Activated naive CD8-positive, alpha-beta T cell treated with anti-CD3 and anti-CD28 coated beads, Interleukin-2, amount 10 ng/mL, durations not matched to agents 7 days and 5 days (primary cell): ENCODE results near the gene ITGAX. TPM values are rescaled to one million over a fixed set of nuclear protein-coding genes. Genes with fewer than 3 reads are reported as not detected.
A peak's percentile ranks its signal among the peaks of the same experiment; 100 is the strongest.
"Not testable (repeated sequence)": the region's sequence is repeated elsewhere in the genome, so short reads cannot be mapped to it uniquely, and the experiment has no call there.

Experiments
- ATAC-seq: fragments of 150-1000 bp; cut with Tn5 transposase; one replicate; pipeline ENCODE4 v1.10.0; 2021; ENCODE audit warnings: low read depth, moderate library complexity
- POLR2A ChIA-PET: fragments of 350-600 bp; sonication (Branson Sonifier 250); formaldehyde crosslinking; loops from one replicate; lab custom pipeline; 2021; ENCODE audit warnings: antibody characterized with exemption; lab: Charles Lee
- DNase-seq: peaks from one replicate; pipeline ENCODE4 v3.0.0; 2021
- H3K27ac Mint-ChIP-seq: one replicate; pipeline ENCODE4 v1.8.0; 2022; ENCODE audit warnings: mild to moderate bottlenecking, mixed read lengths
- H3K27me3 Mint-ChIP-seq: one replicate; pipeline ENCODE4 v1.8.0; 2022; ENCODE audit warnings: mild to moderate bottlenecking, moderate library complexity, mixed read lengths
- H3K36me3 Mint-ChIP-seq: one replicate; pipeline ENCODE4 v1.8.0; 2021; ENCODE audit warnings: mild to moderate bottlenecking, mixed read lengths
- H3K4me1 Mint-ChIP-seq: one replicate; pipeline ENCODE4 v1.8.0; 2021; ENCODE audit warnings: mixed read lengths
- H3K4me3 Mint-ChIP-seq: one replicate; pipeline ENCODE4 v1.8.0; 2022; ENCODE audit warnings: mild to moderate bottlenecking, moderate library complexity, mixed read lengths
- H3K9me3 Mint-ChIP-seq: one replicate; pipeline ENCODE4 v1.8.0; 2021; ENCODE audit warnings: mixed read lengths
- total RNA-seq, 2 experiments: library from RNA; stranded (reverse); gene quantifications; one replicate each; pipeline ENCODE4 v1.2.3, GENCODE V29; 2021

Gene ITGAX
- total RNA-seq, 2 experiments from 2014 or later, result 26.4 to 26.7 TPM

DNA sequence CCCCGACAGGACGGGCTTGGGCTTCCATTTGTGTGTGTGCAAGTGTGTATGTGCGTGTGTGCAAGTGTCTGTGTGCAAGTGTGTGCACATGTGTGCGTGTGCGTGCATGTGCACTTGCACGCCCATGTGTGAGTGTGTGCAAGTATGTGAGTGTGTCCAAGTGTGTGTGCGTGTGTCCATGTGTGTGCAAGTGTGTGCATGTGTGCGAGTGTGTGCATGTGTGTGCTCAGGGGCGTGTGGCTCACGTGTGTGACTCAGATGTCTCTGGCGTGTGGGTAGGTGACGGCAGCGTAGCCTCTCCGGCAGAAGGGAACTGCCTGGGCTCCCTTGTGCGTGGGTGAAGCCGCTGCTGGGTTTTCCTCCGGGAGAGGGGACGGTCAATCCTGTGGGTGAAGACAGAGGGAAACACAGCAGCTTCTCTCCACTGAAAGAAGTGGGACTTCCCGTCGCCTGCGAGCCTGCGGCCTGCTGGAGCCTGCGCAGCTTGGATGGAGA, 23.1 kb upstream of the ITGAX start:
- DNase-seq (no peak), ATAC-seq (no peak)
- Mint-ChIP-seq H3K27ac (no peak overlapping the region), H3K4me3 (peak overlapping the region; percentile 85), H3K36me3 (peaks cover 7% of the 10 kb centered on the region), H3K27me3 (peaks cover 4% of the 10 kb centered on the region), H3K9me3 (no peaks in the 10 kb centered on the region), H3K4me1 (peaks cover 27% of the 10 kb centered on the region)
- POLR2A ChIA-PET, result interaction anchor here (0.5 to 3.1 kb wide), 7 partner anchors 54 to 190 kb away, joined by 3 to 16 read pairs (median 4); partner anchors contain the start of genes ARMC5, FUS, PYCARD and PYDC1

DNA sequence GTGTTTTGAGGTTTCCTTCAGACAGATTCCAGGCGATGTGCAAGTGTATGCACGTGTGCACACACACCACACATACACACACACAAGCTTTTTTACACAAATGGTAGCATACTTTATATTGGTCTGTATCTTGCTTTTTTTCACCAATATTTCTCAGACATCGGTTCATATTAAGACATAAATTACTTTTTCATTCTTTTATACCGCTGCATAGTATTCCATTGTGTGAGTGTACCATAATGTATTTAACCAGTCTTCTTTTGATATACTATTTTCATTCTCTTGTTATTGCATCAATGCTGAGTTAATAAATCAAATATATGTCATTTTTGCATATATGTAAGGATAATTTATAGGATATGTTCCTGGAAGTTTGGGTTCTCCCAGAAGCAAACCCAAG, 22.4 kb upstream of the ITGAX start:
- Mint-ChIP-seq H3K36me3 (peaks cover 7% of the 10 kb centered on the region), H3K4me3 (peak overlapping the region; percentile 85), H3K9me3 (peaks cover 1% of the 10 kb centered on the region), H3K27me3 (peaks cover 4% of the 10 kb centered on the region), H3K27ac (no peak overlapping the region), H3K4me1 (peaks cover 27% of the 10 kb centered on the region)
- DNase-seq, result no peak
- POLR2A ChIA-PET, result interaction anchor here (2.0 to 3.1 kb wide), 2 partner anchors 131 to 191 kb away, joined by 5 to 16 read pairs; partner anchors contain the start of gene PYCARD
- ATAC-seq, result no peak

DNA sequence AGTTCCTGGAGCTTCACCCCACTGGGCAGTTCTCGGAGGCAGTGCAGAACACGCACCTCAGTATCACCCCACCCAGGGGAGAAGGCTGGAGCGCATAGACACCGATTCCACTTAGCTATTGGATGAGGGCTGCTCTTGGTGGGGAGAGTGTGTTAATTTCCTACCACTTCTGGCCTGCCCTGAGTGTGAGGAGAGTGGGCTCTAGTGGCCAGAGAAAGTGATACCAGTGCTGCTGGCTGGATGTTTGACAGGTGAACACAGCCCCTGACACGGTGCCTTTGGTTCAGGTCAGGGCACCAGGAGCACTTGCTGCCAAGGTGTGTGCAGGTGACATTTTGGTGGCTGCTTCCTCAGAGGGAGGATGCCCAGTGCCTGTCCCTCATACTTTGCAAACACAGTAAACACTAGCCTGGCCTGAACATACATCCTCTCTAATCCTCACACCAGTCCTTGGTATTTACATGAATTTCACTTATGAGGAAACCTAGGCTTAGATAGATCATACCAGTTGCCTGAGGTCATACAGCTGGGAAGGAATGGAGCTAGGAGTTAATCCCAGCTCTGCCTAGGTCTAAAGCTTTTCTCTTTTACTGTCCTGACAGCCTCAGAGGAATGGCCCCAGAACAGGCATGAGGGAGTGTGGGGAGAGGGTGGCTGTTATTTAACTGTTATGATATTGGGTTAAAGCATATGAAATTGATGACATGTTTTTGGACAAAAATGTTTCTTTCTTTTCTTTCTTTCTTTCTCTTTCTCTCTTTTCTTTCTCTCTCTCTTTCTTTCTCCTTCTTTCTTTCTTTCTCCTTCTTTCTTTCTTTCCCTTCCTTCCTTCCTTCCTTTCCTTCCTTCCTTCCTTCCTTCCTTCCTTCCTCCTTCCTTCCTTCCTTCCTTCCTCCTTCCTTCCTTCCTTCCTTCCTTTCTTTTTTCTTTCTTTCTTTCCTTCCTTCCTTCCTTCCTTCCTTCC, 21.0 kb upstream of the ITGAX start:
- Mint-ChIP-seq H3K27me3 (peaks cover 10% of the 10 kb centered on the region), H3K36me3 (peaks cover 4% of the 10 kb centered on the region), H3K4me1 (peaks cover 21% of the 10 kb centered on the region), H3K9me3 (peaks cover 3% of the 10 kb centered on the region), H3K4me3 (no peak overlapping the region), H3K27ac (peak overlapping the region; percentile 69)
- DNase-seq (peak; percentile 48), ATAC-seq (peak; percentile 83)
- POLR2A ChIA-PET, result interaction anchor here (0.6 to 3.1 kb wide), 3 partner anchors 21 to 132 kb away, joined by 3 to 16 read pairs (median 7); partner anchors contain the start of gene PYCARD

DNA sequence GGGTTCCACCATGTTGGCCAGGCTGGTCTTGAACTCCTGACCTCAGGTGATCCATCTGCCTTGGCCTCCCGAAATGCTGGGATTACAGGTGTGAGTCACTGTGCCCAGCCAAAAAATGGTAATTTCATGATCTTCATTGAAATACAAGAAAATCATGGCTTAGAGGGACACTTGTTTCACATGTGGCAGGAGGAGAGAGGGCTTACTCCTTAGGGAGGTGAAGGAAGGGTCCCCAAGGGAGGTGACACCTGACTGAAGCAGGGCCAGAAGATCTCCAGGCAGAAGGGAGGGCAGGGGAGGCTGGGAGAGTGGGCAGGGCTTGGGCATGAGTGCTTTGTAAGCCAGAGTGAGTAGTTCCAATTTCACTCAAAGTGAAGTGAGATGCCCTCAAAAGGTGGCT, 20.0 kb upstream of the ITGAX start:
- Mint-ChIP-seq H3K36me3 (peaks cover 5% of the 10 kb centered on the region), H3K27ac (no peak overlapping the region), H3K4me3 (no peak overlapping the region), H3K4me1 (peaks cover 22% of the 10 kb centered on the region), H3K9me3 (peaks cover 4% of the 10 kb centered on the region), H3K27me3 (peaks cover 11% of the 10 kb centered on the region)
- POLR2A ChIA-PET, result no interaction called here
- no peak for DNase-seq
- no peak for ATAC-seq

DNA sequence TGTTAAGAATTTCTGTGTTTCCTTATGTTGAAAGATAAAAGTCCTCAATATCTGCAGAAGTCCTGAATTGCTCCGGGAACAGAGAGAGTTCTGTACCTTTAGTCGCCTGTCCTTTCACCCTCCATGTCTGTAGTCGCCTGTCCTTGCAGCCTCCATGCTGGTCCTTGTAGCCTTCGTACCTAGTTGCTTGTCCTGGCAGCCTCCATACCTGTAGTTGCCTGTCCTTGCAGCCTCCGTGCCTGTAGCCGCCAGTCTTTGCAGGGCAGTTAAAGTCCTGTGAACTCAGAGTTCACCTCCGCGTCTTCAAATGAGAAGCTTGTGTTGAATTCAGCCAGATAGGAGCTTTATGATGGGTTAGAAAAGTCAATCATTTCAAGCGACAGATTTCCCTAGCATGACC, 19.5 kb upstream of the ITGAX start:
- no peak for DNase-seq
- Mint-ChIP-seq H3K27ac (no peak overlapping the region), H3K4me3 (no peak overlapping the region), H3K9me3 (peaks cover 4% of the 10 kb centered on the region), H3K27me3 (peaks cover 11% of the 10 kb centered on the region), H3K36me3 (peaks cover 5% of the 10 kb centered on the region), H3K4me1 (peaks cover 22% of the 10 kb centered on the region)
- ATAC-seq, result no peak
- POLR2A ChIA-PET, result interaction anchor here (0.5 kb wide), 1 partner anchor 168 kb away, joined by 3 read pairs; no protein-coding TSS in a partner anchor

DNA sequence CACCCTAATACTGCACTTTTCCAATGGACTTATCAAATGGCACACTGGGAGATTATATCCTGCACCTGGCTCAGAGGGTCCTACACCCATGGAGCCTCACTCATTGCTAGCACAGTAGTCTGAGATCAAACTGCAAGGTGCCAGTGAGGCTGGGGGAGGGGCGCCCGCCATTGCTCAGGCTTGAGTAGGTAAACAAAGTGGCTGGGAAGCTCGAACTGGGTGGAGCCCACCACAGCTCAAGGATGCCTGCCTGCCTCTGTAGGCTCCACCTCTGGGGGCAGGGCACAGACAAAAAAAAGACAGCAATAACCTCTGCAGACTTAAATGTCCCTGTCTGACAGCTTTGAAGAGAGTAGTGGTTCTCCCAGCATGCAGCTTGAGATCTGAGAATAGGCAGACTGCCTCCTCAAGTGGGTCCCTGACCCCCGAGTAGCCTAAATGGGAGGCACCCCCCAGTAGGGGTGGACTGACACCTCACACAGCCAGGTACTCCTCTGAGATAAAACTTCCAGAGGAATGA, 16.8 kb upstream of the ITGAX start:
- Mint-ChIP-seq H3K27me3 (peaks cover 17% of the 10 kb centered on the region), H3K4me1 (peaks cover 14% of the 10 kb centered on the region)
- not testable (repeated sequence) for H3K36me3 Mint-ChIP-seq, DNase-seq, H3K4me3 Mint-ChIP-seq, H3K9me3 Mint-ChIP-seq, ATAC-seq, H3K27ac Mint-ChIP-seq
- POLR2A ChIA-PET, result interaction anchor here (0.6 kb wide), 1 partner anchor 74 kb away, joined by 3 read pairs; no protein-coding TSS in a partner anchor

DNA sequence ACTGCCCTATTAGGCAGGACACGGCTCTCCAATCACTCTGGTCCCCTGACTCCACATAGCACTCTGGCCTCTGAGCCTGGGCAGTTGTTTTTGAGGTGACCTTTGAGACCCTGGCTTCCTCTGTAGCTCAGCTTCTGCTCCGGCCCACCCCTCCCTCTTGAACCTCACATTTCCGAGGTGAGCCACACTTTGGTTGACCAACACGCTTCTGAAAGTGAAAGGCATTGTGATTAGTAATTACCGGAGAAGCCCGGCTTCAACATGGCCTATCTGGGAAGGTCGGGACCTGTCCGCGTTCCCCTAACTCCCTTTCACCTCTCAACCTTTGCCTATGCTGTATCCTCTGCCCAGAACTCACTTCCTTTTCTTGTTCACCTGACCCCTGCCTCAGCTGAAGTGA, 10.3 kb upstream of the ITGAX start:
- POLR2A ChIA-PET, result interaction anchor here (0.5 to 1.2 kb wide), 4 partner anchors 10 to 360 kb away, joined by 3 to 4 read pairs (median 4); partner anchors contain the start of gene HSD3B7
- no peak for ATAC-seq
- Mint-ChIP-seq H3K4me3 (peak overlapping the region; percentile 37), H3K27me3 (peaks cover 15% of the 10 kb centered on the region), H3K9me3 (peaks cover 4% of the 10 kb centered on the region), H3K27ac (peak overlapping the region; percentile 5), H3K4me1 (peaks cover 26% of the 10 kb centered on the region), H3K36me3 (peaks cover 5% of the 10 kb centered on the region)
- peak; percentile 41 for DNase-seq

DNA sequence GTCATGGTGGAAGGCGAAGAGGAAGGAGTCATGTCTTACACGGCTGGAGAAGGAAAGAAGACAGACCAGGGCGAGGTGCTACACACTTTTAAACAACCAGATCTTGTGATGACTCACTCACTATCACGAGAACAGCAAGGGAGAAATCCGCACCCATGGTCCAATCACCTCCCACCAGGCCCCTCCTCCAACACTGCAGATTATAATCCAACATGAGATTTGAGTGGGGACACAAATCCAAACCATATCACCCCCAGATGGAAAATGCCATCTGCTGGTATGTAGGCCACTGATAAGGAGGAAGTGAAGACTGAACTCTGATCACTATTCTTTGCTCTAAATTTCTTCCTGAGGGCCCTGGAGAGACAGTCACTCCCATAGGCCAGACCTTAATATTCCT, 7.5 kb upstream of the ITGAX start:
- Mint-ChIP-seq H3K27me3 (peaks cover 10% of the 10 kb centered on the region), H3K4me3 (no peak overlapping the region), H3K9me3 (peaks cover 4% of the 10 kb centered on the region), H3K4me1 (peaks cover 38% of the 10 kb centered on the region), H3K27ac (no peak overlapping the region), H3K36me3 (peaks cover 4% of the 10 kb centered on the region)
- DNase-seq (no peak), ATAC-seq (no peak)
- POLR2A ChIA-PET, result no interaction called here

DNA sequence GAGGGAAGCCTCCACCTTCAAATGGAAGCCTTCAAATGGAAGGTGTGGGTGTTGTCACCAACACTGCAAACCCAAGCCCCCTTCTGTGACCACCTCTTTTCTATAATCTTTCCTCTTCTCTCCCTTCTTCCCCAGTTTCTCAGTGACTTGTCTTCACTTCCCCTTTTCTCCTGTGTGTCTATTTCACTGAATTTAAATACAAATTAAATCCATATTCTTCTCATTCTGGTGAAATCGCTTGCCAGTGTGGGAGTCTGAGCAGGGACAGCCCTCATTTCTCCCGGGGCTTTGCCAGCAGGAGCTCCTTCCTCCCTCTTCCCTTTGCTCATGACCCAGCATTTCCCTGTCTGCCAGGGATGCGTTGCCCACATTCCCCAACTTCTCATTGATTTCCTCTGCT, 6.4 kb upstream of the ITGAX start:
- Mint-ChIP-seq H3K9me3 (peaks cover 1% of the 10 kb centered on the region), H3K27me3 (peaks cover 10% of the 10 kb centered on the region), H3K36me3 (no peaks in the 10 kb centered on the region), H3K4me3 (no peak overlapping the region), H3K4me1 (peaks cover 48% of the 10 kb centered on the region), H3K27ac (no peak overlapping the region)
- POLR2A ChIA-PET, result no interaction called here
- ATAC-seq (no peak), DNase-seq (no peak)

DNA sequence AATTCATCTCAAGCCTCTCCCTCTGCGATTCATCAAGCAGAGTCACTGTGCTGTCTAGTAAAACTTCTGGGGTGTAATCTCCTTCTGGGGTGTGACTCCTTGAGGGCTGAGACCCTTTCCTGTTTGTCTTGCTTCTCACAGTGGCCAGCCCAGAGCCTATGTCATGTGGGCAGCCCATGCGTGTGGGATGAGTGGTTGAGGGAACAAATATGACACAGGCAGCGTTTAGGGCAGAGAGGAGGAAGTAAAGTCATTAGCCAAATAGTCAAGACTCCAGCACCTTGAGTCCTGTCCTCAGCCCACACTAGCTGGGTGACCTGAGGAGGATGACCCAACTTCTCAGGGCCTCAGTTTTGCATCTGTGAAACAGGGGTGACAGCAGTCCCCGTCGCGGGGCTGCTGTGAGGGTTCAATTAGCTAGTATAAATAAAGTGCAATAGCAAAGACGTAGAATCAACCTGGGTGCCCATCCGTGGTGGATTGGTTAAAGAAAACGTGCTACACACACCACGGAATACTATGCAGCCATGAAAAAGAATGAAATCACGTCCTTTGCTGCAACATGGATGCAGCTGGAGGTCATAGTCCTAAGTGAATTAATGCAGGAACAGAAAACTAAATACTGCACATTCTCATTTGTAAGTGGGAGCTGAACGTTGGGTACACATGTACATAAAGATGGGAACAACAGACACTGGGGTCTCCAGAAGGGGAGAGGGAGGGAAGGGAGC, 4.5 kb upstream of the ITGAX start:
- Mint-ChIP-seq H3K4me1 (peaks cover 56% of the 10 kb centered on the region), H3K27ac (peak overlapping the region; percentile 83), H3K4me3 (peak overlapping the region; percentile 58), H3K36me3 (peaks cover 3% of the 10 kb centered on the region), H3K9me3 (peaks cover 1% of the 10 kb centered on the region), H3K27me3 (peaks cover 10% of the 10 kb centered on the region)
- POLR2A ChIA-PET, result interaction anchor here (1.1 to 1.6 kb wide), 2 partner anchors 277 to 523 kb away, joined by 3 read pairs; partner anchors contain the start of genes ZNF267 and ZNF668
- DNase-seq, result no peak
- peak; percentile 19 for ATAC-seq

DNA sequence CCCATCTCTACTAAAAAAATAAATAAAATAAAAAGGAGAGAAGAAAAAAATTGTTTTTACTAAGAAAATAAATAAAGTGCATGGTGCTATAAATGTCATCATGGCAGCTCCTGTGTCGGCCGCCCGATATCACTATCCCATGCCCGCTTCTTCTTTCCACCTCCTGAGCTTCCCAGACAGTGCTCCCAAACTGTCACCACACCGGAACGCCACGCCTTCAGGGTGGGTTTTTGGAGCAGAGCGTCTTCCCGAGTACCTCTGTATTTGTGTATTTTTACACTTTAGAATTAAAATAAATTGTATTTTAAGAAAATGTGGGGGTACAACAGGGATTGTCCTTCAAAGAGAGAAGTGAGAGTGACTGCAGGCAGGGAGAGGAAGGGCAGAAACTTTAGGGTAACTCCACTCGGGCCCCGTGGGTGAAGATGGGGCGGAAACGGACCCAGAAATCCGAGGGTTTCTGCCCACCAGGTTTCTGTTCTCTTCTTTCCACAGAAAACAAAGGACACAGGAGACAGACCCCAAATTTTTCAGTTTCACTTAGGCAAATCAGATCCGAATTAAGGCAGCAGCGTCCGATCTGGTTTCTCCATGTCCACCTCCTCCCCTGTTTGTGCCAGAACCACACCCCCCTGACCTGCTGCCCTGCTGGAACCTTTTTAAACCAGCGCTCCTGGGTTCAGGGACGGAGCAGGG, 3.6 kb upstream of the ITGAX start:
- Mint-ChIP-seq H3K4me1 (peaks cover 60% of the 10 kb centered on the region), H3K4me3 (no peak overlapping the region), H3K27ac (no peak overlapping the region), H3K27me3 (peaks cover 6% of the 10 kb centered on the region), H3K9me3 (peaks cover 1% of the 10 kb centered on the region), H3K36me3 (peaks cover 3% of the 10 kb centered on the region)
- no peak for ATAC-seq
- POLR2A ChIA-PET, result interaction anchor here (1.1 to 1.6 kb wide), 2 partner anchors 278 to 522 kb away, joined by 3 read pairs; partner anchors contain the start of genes ZNF267 and ZNF668
- peak; percentile 20 for DNase-seq

DNA sequence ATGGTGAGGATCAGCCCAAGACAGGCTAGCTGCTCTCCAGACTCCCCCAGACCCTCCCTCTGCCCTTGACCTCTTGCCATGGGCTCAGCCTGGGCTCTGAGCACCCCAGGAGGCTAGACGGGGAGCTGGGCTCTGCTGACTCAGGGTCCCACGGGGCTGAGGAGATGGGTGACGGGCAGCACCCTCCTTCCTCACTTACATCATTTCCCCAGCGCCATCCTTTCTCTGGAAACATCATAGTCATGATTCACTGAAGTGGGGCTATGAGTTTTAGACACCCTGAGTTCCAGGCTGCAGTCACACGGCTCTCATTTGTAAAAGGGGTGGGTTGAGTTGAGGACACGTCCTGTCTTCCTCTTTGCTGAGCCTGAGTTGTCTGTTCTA, 3.0 kb upstream of the ITGAX start:
- Mint-ChIP-seq H3K4me1 (peaks cover 59% of the 10 kb centered on the region), H3K36me3 (peaks cover 3% of the 10 kb centered on the region), H3K9me3 (peaks cover 1% of the 10 kb centered on the region), H3K27ac (peak overlapping the region; percentile 81), H3K4me3 (no peak overlapping the region), H3K27me3 (peaks cover 4% of the 10 kb centered on the region)
- peak; percentile 34 for DNase-seq
- ATAC-seq, result no peak
- POLR2A ChIA-PET, result interaction anchor here (1.6 kb wide), 1 partner anchor 278 kb away, joined by 3 read pairs; the partner anchor contains the start of gene ZNF668
